Stimulated activated naive CD8-positive, alpha-beta T cell treated with anti-CD3 and anti-CD28 coated beads, Interleukin-15, Interleukin-2, amounts not matched to agents 100 ng/mL and 50 ng/mL, for 24 hours (primary cell): Measurements from ENCODE around the gene TMEM209.
"Not testable (repeated sequence)": the region's sequence is repeated elsewhere in the genome, so short reads cannot be mapped to it uniquely, and the experiment has no call there.

Experiments used
- H3K27ac Mint-ChIP-seq: one replicate; pipeline ENCODE4 v1.8.0; 2021; ENCODE audit warnings: mild to moderate bottlenecking, mixed read lengths
- H3K27me3 Mint-ChIP-seq: one replicate; pipeline ENCODE4 v1.8.0; 2021; ENCODE audit warnings: mixed read lengths
- H3K36me3 Mint-ChIP-seq: one replicate; pipeline ENCODE4 v1.8.0; 2021; ENCODE audit warnings: low read depth, mixed read lengths
- H3K4me1 Mint-ChIP-seq: one replicate; pipeline ENCODE4 v1.8.0; 2021; ENCODE audit warnings: low read depth, mixed read lengths
- H3K4me3 Mint-ChIP-seq: one replicate; pipeline ENCODE4 v1.8.0; 2021; ENCODE audit warnings: mild to moderate bottlenecking, mixed read lengths
- H3K9me3 Mint-ChIP-seq: one replicate; pipeline ENCODE4 v1.8.0; 2021; ENCODE audit warnings: mixed read lengths

The TMEM209 gene

DNA sequence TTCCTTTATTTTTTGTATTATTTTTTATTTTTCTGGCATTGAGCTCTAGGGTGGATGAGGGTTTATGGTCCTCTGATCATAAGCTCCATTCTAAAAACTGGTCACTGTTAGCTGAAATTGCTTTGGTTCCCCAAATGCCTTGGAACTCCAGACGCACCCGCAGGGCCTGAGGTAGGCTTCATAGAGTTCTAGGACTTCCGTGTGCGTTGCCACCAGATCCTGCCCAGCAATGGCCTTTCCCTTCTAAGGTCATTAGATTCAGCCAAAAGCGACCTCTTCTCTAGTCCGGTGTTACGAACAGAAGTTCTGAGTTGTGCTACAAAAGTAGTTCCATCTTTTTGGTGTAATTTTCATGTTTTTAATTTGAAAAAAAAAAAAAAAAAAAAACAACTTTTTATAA lies 70.5 kb downstream of the TMEM209 start:
- H3K27me3 Mint-ChIP-seq = no peaks in the 10 kb centered on the region
- H3K9me3 Mint-ChIP-seq = no peaks in the 10 kb centered on the region
- no peak overlapping the region for H3K27ac Mint-ChIP-seq
- H3K4me3 Mint-ChIP-seq = no peak overlapping the region
- peaks cover 55% of the 10 kb centered on the region for H3K36me3 Mint-ChIP-seq
- H3K4me1 Mint-ChIP-seq = peaks cover 14% of the 10 kb centered on the region

DNA sequence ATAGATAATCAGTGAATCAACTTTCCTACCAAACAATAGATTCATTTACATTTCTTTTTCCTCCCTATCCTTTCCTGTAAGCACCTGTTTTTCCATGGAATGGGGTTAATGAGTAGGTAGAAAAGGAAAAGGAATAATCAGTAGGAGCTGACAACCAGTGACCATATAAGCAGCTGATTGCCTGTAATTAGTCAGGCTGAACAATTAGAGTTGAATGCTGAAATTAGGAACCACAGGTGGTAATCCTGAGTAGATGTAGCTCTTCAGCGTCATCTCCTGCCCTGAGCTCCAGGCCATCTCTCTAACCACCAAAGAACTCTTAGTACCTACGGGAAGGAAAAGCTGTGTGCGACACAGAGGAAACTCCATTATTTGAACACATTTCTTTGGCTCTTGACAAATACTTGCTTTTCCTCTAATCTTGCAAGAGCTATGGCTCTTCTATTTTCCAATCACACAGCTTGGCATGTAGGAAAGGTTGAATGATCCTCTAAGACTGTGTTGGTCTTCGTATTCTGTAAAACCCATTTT lies 71.0 kb downstream of the TMEM209 start:
- Mint-ChIP-seq H3K27ac (no peak overlapping the region), H3K4me3 (no peak overlapping the region), H3K9me3 (no peaks in the 10 kb centered on the region), H3K4me1 (peaks cover 14% of the 10 kb centered on the region), H3K27me3 (no peaks in the 10 kb centered on the region), H3K36me3 (peaks cover 57% of the 10 kb centered on the region)

GRCh38 chr7:130133029-130133782 lies 72.0 kb downstream of the TMEM209 start:
- Mint-ChIP-seq H3K9me3 (no peaks in the 10 kb centered on the region), H3K4me3 (no peak overlapping the region), H3K36me3 (peaks cover 59% of the 10 kb centered on the region), H3K4me1 (peaks cover 14% of the 10 kb centered on the region), H3K27me3 (no peaks in the 10 kb centered on the region), H3K27ac (no peak overlapping the region)

DNA sequence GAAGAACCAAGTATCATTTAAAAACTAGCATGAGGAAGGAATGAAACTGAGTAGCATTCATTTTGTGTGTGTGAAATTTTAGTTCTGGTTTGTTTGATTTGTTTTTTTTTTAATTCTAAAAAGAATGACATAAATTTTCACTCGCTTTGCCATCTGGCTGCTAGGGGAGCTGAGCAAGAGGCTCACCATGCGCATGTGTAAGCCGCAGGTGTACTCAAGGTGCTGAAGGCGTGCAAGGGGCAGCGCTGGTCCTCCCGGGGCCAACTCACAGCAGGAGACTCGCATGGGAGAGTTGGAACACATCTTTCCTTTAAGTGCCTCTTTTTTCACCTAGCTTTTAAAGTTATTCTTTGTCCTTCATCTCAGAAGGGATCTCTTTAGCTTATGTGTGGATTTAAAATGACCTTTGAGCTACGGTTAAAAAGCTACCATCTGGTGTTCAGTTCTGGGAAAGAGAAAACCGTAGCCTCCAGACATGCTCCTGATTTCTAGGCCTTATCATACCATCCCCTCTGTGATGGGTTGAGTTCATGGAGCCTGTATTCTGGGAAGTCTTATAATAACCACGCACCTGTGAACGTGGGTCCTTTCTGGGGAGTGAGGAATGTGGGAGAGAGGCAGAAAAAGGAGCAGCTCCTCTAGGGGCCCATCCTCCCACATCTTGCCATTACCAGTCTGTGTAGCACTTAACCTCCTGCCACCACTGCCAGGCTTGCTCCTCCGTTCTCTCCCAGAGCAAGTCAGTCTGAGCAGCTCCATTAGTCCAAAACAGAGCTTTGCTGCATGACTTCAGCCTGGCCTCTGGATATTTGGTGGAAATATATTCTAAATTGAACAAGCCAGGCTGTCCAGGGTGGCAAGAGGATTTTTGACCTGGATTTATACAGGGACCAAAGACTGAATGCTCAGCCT lies 73.0 kb downstream of the TMEM209 start:
- no peak overlapping the region for H3K27ac Mint-ChIP-seq
- H3K4me1 Mint-ChIP-seq = peaks cover 14% of the 10 kb centered on the region
- H3K9me3 Mint-ChIP-seq = no peaks in the 10 kb centered on the region
- no peaks in the 10 kb centered on the region for H3K27me3 Mint-ChIP-seq
- H3K36me3 Mint-ChIP-seq = peaks cover 60% of the 10 kb centered on the region
- no peak overlapping the region for H3K4me3 Mint-ChIP-seq

DNA sequence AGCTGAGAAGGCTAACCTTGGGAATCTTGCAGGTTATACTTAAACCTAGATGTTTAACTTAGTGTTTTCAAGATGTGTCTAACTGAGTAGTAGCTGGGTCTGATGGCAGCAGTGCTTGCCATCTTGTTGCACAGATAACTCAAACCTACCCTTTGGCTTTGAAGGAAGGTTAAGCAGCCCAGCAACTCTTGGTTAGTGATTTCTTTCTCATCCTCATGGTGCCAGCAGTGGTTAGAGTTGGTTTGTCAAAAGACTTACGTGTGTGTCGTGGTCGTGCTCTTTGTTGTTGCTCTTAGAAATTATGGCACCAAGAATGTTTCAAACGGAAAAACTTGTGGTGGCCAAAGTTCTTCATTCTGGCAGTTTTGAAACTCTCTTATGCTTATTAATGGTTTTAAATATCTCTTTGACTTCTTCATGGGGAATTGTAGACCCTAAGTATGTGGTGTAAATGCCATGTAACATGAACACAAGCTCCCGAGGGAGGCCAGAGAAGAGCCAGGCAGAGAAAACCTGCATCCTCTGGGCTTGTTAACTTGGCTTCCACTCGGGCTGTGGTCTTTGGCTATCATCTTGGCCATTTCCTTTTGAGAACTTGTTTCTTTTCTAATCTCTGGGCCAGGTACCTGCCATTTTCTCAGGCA lies 73.9 kb downstream of the TMEM209 start:
- peaks cover 63% of the 10 kb centered on the region for H3K36me3 Mint-ChIP-seq
- H3K27ac Mint-ChIP-seq = no peak overlapping the region

DNA sequence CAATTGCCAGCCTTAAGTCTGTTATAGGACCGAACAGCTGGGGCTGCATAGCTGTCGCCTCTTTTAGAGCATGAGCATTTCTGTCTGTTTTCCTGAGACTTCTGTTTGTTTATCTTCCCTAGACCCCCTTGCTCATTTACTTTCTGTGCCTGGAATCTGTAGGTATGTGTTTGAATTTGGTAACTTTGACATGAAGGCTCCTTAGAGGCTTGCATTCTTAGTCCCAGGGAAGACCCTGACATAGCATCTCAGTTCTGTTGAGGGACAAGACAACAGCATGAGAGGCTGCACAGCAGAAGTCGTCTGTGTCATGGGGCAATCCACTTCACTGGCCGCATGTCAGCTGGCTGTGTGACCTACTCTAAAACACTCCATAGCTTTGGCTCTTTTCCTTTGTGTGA lies 76.2 kb downstream of the TMEM209 start:
- H3K4me3 Mint-ChIP-seq = no peak overlapping the region
- peaks cover 63% of the 10 kb centered on the region for H3K36me3 Mint-ChIP-seq
- no peak overlapping the region for H3K27ac Mint-ChIP-seq
- no peaks in the 10 kb centered on the region for H3K9me3 Mint-ChIP-seq
- no peaks in the 10 kb centered on the region for H3K27me3 Mint-ChIP-seq
- H3K4me1 Mint-ChIP-seq = no peaks in the 10 kb centered on the region

More for the DNA sequence above, 73.9 kb downstream of the TMEM209 start:
- Mint-ChIP-seq H3K9me3 (no peaks in the 10 kb centered on the region), H3K4me3 (no peak overlapping the region), H3K27me3 (no peaks in the 10 kb centered on the region), H3K4me1 (peaks cover 10% of the 10 kb centered on the region)

GRCh38 chr7:130127821-130128317 lies 77.3 kb downstream of the TMEM209 start:
- Mint-ChIP-seq H3K27ac (no peak overlapping the region), H3K4me1 (no peaks in the 10 kb centered on the region), H3K9me3 (no peaks in the 10 kb centered on the region), H3K4me3 (no peak overlapping the region), H3K36me3 (peaks cover 62% of the 10 kb centered on the region), H3K27me3 (no peaks in the 10 kb centered on the region)

GRCh38 chr7:130127404-130127803 lies 77.8 kb downstream of the TMEM209 start:
- Mint-ChIP-seq H3K4me1 (no peaks in the 10 kb centered on the region), H3K27me3 (no peaks in the 10 kb centered on the region), H3K36me3 (peaks cover 67% of the 10 kb centered on the region), H3K9me3 (no peaks in the 10 kb centered on the region), H3K27ac (no peak overlapping the region), H3K4me3 (no peak overlapping the region)

- peaks cover 72% of the 10 kb centered on the region for H3K36me3 Mint-ChIP-seq
- not testable (repeated sequence) for H3K27me3 Mint-ChIP-seq, H3K4me3 Mint-ChIP-seq, H3K4me1 Mint-ChIP-seq, H3K27ac Mint-ChIP-seq, H3K9me3 Mint-ChIP-seq
These were observed 78.4 kb downstream of the TMEM209 start for GRCh38 chr7:130126840-130127239.

DNA sequence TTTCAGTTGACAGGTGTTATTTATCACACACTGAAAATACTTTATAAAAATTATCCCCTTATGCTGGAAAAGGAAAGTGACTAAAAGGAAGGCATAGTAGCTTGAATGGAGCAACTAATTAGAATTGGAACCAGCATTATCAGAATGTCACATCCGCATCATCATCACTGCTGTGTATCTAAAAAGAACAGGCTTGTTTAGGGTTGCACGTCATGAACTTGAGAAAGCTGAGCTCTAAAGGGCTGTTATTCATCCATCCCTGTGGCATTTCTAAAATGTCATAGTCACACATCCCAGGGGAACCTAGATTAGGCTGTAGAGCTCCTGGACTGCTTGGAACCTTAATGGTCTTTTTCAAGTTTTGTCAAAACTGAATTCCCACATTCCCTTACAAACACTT lies 80.5 kb downstream of the TMEM209 start:
- Mint-ChIP-seq H3K4me3 (no peak overlapping the region), H3K9me3 (no peaks in the 10 kb centered on the region), H3K36me3 (peaks cover 72% of the 10 kb centered on the region), H3K27me3 (no peaks in the 10 kb centered on the region), H3K27ac (no peak overlapping the region), H3K4me1 (no peaks in the 10 kb centered on the region)

GRCh38 chr7:130123501-130123900 lies 81.7 kb downstream of the TMEM209 start:
- Mint-ChIP-seq H3K4me1 (no peaks in the 10 kb centered on the region), H3K27ac (no peak overlapping the region), H3K27me3 (no peaks in the 10 kb centered on the region), H3K4me3 (no peak overlapping the region), H3K36me3 (peaks cover 69% of the 10 kb centered on the region), H3K9me3 (no peaks in the 10 kb centered on the region)

- Mint-ChIP-seq H3K4me3 (no peak overlapping the region), H3K9me3 (no peaks in the 10 kb centered on the region), H3K27ac (no peak overlapping the region), H3K4me1 (peaks cover 11% of the 10 kb centered on the region), H3K27me3 (no peaks in the 10 kb centered on the region), H3K36me3 (peaks cover 43% of the 10 kb centered on the region)
These were observed 86.4 kb downstream of the TMEM209 start for GRCh38 chr7:130118801-130119200.

DNA sequence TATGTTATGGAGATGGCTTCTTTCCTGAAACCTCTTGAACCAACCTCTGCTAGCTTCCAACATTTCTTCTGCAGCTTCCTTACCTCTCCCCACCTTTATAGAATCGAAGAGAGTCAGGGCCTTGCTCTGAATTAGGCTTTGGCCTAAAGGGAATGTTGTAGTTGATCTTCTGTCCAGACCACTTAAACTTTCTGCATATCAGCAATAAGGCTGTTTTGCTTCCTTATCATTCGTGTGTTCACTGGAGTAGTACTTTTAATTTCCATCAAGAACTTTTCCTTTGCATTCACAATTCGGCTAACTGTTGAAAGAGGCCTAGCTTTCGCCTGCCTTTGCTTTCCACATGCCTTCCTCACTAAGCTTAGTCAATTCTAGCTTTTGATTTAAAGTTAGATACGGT lies 86.9 kb downstream of the TMEM209 start:
- Mint-ChIP-seq H3K27me3 (no peaks in the 10 kb centered on the region), H3K27ac (no peak overlapping the region), H3K4me1 (peaks cover 13% of the 10 kb centered on the region), H3K36me3 (peaks cover 38% of the 10 kb centered on the region), H3K9me3 (no peaks in the 10 kb centered on the region), H3K4me3 (no peak overlapping the region)

GRCh38 chr7:130114776-130115175 lies 90.4 kb downstream of the TMEM209 start:
- no peaks in the 10 kb centered on the region for H3K27me3 Mint-ChIP-seq
- H3K4me3 Mint-ChIP-seq = no peak overlapping the region
- H3K27ac Mint-ChIP-seq = peak overlapping the region; percentile 7
- H3K9me3 Mint-ChIP-seq = no peaks in the 10 kb centered on the region
- peaks cover 10% of the 10 kb centered on the region for H3K36me3 Mint-ChIP-seq
- H3K4me1 Mint-ChIP-seq = peaks cover 13% of the 10 kb centered on the region
